Endodermal cell (in vitro differentiated cells): ENCODE data around the gene GSK3A. TPM values are rescaled to one million over a fixed set of nuclear protein-coding genes. Genes with fewer than 3 reads are reported as not detected.

Source experiments
- DNase-seq: peaks from one replicate; pipeline ENCODE4 v3.0.0-alpha.2; 2017
- H3K27ac ChIP-seq: 2 replicates; pipeline ENCODE4 v1.5.1; 2013; ENCODE audit warnings: mild to moderate bottlenecking, low read depth, low read length, moderate library complexity
- H3K27me3 ChIP-seq: 2 replicates; pipeline ENCODE4 v1.6.1; 2013; ENCODE audit warnings: mild to moderate bottlenecking, low read length, moderate library complexity; ENCODE audit not compliant: insufficient read depth, control insufficient read depth, poor library complexity, severe bottlenecking
- H3K36me3 ChIP-seq: 2 replicates; pipeline ENCODE4 v1.7.0; 2013; ENCODE audit warnings: mild to moderate bottlenecking, low read length, moderate library complexity; ENCODE audit not compliant: control insufficient read depth, insufficient read depth
- H3K4me1 ChIP-seq: one replicate; pipeline ENCODE4 v1.7.0; 2013; ENCODE audit warnings: low read length; ENCODE audit not compliant: control insufficient read depth, insufficient read depth
- H3K4me3 ChIP-seq: 2 replicates; pipeline ENCODE4 v1.5.1; 2013; ENCODE audit warnings: mild to moderate bottlenecking, low read length, moderate library complexity
- H3K9ac ChIP-seq: 2 replicates; pipeline ENCODE4 v1.6.1; 2013; ENCODE audit warnings: mild to moderate bottlenecking, low read length, moderate library complexity; ENCODE audit not compliant: poor library complexity, severe bottlenecking; ENCODE audit errors: extremely low read depth
- H3K9me3 ChIP-seq: 2 replicates; pipeline ENCODE4 v1.6.1; 2013; ENCODE audit warnings: mild to moderate bottlenecking, low read length, moderate library complexity; ENCODE audit not compliant: control insufficient read depth
- H3K27ac Mint-ChIP-seq: 2 replicates; pipeline ENCODE4 v1.8.0; 2020; ENCODE audit warnings: mixed read lengths
- H3K27me3 Mint-ChIP-seq: 2 replicates; pipeline ENCODE4 v1.8.0; 2021; ENCODE audit warnings: mild to moderate bottlenecking, mixed read lengths; ENCODE audit not compliant: insufficient read depth
- H3K36me3 Mint-ChIP-seq: 2 replicates; pipeline ENCODE4 v1.8.0; 2020; ENCODE audit warnings: low read depth, mixed read lengths
- H3K4me1 Mint-ChIP-seq: 2 replicates; pipeline ENCODE4 v1.8.0; 2020; ENCODE audit warnings: mixed read lengths
- H3K4me3 Mint-ChIP-seq: 2 replicates; pipeline ENCODE4 v1.8.0; 2020; ENCODE audit warnings: mild to moderate bottlenecking, moderate library complexity, mixed read lengths
- H3K9me3 Mint-ChIP-seq: 2 replicates; pipeline ENCODE4 v1.8.0; 2020; ENCODE audit warnings: mild to moderate bottlenecking, mixed read lengths
- CTCF ChIP-seq: fragments of 200-600 bp; sonication (generic); conservative IDR thresholded peaks from 2 replicates; pipeline ENCODE4 v1.5.0; 2021; ENCODE audit warnings: antibody characterized with exemption, mild to moderate bottlenecking
- WGBS, 2 experiments: methylation state at CpG; one replicate each; pipeline versions ENCODE4 v1.1.5 to v1.1.7; 2013; ENCODE audit warnings: missing lambda C conversion rate in 2 of 2, mixed read lengths in 1 of 2; ENCODE audit not compliant: insufficient coverage in 1 of 2, insufficient read length in 1 of 2; 5-methylcytosine and 5-hydroxymethylcytosine counted together
- long read RNA-seq, 4 experiments: library from polyadenylated mRNA in 2 of 4; library from RNA in 1 of 4; library from capped mRNA in 1 of 4; stranded (forward) in 3 of 4; unstranded in 1 of 4; transcript quantifications; one replicate each; pipeline ENCODE4 v2.0.0, GENCODE V29; 2020 to 2021; ENCODE audit warnings: inconsistent platforms in 1 of 4
- polyA plus RNA-seq, 2 experiments: library from polyadenylated mRNA; stranded (reverse); fragments of 50-300 nt; gene quantifications; one replicate each; pipeline ENCODE4 v1.2.3, GENCODE V29; 2013
- total RNA-seq, 2 donors: library from RNA; stranded (reverse); fragmentation: NEBNext Ultra II Directional in 1 of 2; extraction: Animal tissue kit (Norgen Biotek cat#: 25700) in 1 of 2; gene quantifications; 2 replicates in 1 of 2; 3 replicates in 1 of 2; pipeline ENCODE4 v1.2.1, GENCODE V29; 2021

The GSK3A gene
- total RNA-seq: 10 to 100 TPM; 52.6 to 55.1 TPM
- polyA plus RNA-seq (2013, experiment 1 of 2): 59.5 TPM
- polyA plus RNA-seq (2013, experiment 2 of 2): 52.7 TPM
- long read RNA-seq, experiment 1, transcript GSK3A-201 (11 exons, 2,188 nt): major isoform, 15 of 32 reads
- long read RNA-seq, experiment 1, partial matches to known transcripts: 9 of 32 reads
- long read RNA-seq, experiment 1, other reads (novel, unspliced or antisense): 4 of 32 reads
- long read RNA-seq, experiment 2, transcript GSK3A-201 (11 exons, 2,188 nt): major isoform, 75 of 95 reads
- long read RNA-seq, experiment 2, transcript GSK3A-203 (12 exons, 1,897 nt): minor isoform, 6 of 95 reads
- long read RNA-seq, experiment 2, partial matches to known transcripts: 2 of 95 reads
- long read RNA-seq, experiment 2, other reads (novel, unspliced or antisense): 9 of 95 reads
- long read RNA-seq, experiment 3, partial matches to known transcripts: 0 of 1 reads
- long read RNA-seq, experiment 3, other reads (novel, unspliced or antisense): 1 of 1 reads
- long read RNA-seq, experiment 4, partial matches to known transcripts: 5 of 6 reads
- long read RNA-seq, experiment 4, other reads (novel, unspliced or antisense): 0 of 6 reads

- H3K4me3 ChIP-seq: peak within 1 kb of the TSS; percentile 98
- DNase-seq: peak; percentile 99
- TF ChIP-seq CTCF: no peak
- Mint-ChIP-seq H3K4me1 (peaks cover 18% of the 10 kb centered on the region), H3K4me3 (peak within 1 kb of the TSS; percentile 85), H3K36me3 (peaks cover 18% of the 10 kb centered on the region), H3K27ac (peak within 1 kb of the TSS; percentile 98), H3K27me3 (no peaks in the 10 kb centered on the region), H3K9me3 (no peaks in the 10 kb centered on the region)
- WGBS, 2 experiments: 0% methylated on average over 34 to 76 of the region's 76 CpGs
- H3K9me3 ChIP-seq: no peaks in the 10 kb centered on the region
- no peaks in the 10 kb centered on the region for H3K27me3 ChIP-seq
- H3K27ac ChIP-seq: peak within 1 kb of the TSS; percentile 64
- H3K9ac ChIP-seq: peak within 1 kb of the TSS; percentile 67
- no peaks in the 10 kb centered on the region for H3K4me1 ChIP-seq
- peaks cover 17% of the 10 kb centered on the region for H3K36me3 ChIP-seq
Observed at GRCh38 chr19:42242512-42243409, at the start of gene GSK3A. GSK3A (minus strand) TSS chr19:42242602; CDS start chr19:42242465, 137 bp downstream.

DNA sequence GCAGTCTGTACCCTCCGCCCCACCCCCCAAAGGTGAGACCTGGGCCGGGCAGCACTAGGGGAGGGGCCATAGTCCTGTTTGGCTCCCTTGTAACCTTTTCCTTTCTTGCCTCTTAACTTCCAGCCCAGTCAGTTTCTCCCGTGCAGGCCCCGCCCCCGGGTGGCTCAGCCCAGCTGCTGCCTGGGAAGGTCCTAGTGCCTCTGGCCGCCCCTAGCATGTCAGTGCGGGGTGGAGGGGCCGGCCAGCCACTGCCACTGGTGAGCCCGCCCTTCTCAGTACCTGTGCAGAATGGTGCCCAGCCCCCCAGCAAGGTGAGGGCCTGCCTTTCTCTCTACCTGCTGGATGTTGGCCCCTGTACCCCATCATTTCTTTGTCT is 49.0 kb upstream of the GSK3A start:
- no peaks in the 10 kb centered on the region for H3K27me3 ChIP-seq
- 84 to 86% methylated on average over 4 to 9 of the region's 9 CpGs for WGBS, 2 experiments
- Mint-ChIP-seq H3K27ac (peak overlapping the region; percentile 55), H3K4me3 (no peak overlapping the region), H3K36me3 (peaks cover 42% of the 10 kb centered on the region), H3K27me3 (no peaks in the 10 kb centered on the region), H3K4me1 (peaks cover 2% of the 10 kb centered on the region), H3K9me3 (no peaks in the 10 kb centered on the region)
- peaks cover 73% of the 10 kb centered on the region for H3K36me3 ChIP-seq
- TF ChIP-seq CTCF: no peak
- H3K9me3 ChIP-seq: no peaks in the 10 kb centered on the region
- H3K9ac ChIP-seq: no peak overlapping the region
- DNase-seq: peak; percentile 79
- H3K4me3 ChIP-seq: no peak overlapping the region
- H3K4me1 ChIP-seq: no peaks in the 10 kb centered on the region
- no peak overlapping the region for H3K27ac ChIP-seq
